Astrocyte (in vitro differentiated cells and primary cell): ENCODE data around the gene TMEM198. TPM values are rescaled to one million over a fixed set of nuclear protein-coding genes. Genes with fewer than 3 reads are reported as not detected.

Source experiments
- DNase-seq: peaks from one replicate; pipeline ENCODE4 v3.0.0-alpha.2; 2010; ENCODE audit warnings: low read depth
- FAIRE-seq: peaks from 2 replicates; lab custom pipeline; 2011; peaks lifted over from hg19 to GRCh38; lab: Jason Lieb, UNC
- H2AFZ ChIP-seq: 2 replicates; pipeline ENCODE4 v1.6.0; 2012; ENCODE audit warnings: low read depth, low read length, inconsistent platforms
- H3K27ac ChIP-seq: 2 replicates; pipeline ENCODE4 v1.5.1; 2011; ENCODE audit warnings: low read depth, low read length, inconsistent platforms
- H3K27me3 ChIP-seq: 2 replicates; pipeline ENCODE4 v1.6.0; 2011; ENCODE audit warnings: low read length, inconsistent platforms; ENCODE audit not compliant: insufficient read depth
- H3K36me3 ChIP-seq: 2 replicates; pipeline ENCODE4 v1.5.1; 2011; ENCODE audit warnings: low read length, inconsistent platforms; ENCODE audit not compliant: insufficient read depth
- H3K4me1 ChIP-seq: 2 replicates; pipeline ENCODE4 v1.5.1; 2011; ENCODE audit warnings: low read length, inconsistent platforms; ENCODE audit not compliant: insufficient read depth
- H3K4me2 ChIP-seq: 2 replicates; pipeline ENCODE4 v1.6.0; 2012; ENCODE audit warnings: low read length, inconsistent platforms
- H3K4me3 ChIP-seq: 2 replicates; pipeline ENCODE4 v1.5.1; 2011; ENCODE audit warnings: low read depth, mild to moderate bottlenecking, low read length, inconsistent platforms; ENCODE audit not compliant: insufficient read depth
- H3K79me2 ChIP-seq: 2 replicates; pipeline ENCODE4 v1.6.0; 2012; ENCODE audit warnings: mild to moderate bottlenecking, low read length, inconsistent platforms; ENCODE audit not compliant: insufficient read depth
- H3K9ac ChIP-seq: 2 replicates; pipeline ENCODE4 v1.6.0; 2012; ENCODE audit warnings: mild to moderate bottlenecking, low read length, inconsistent platforms
- H3K9me3 ChIP-seq: 2 replicates; pipeline ENCODE4 v1.5.1; 2012; ENCODE audit warnings: low read depth, mild to moderate bottlenecking, low read length, inconsistent platforms; ENCODE audit not compliant: insufficient read depth
- H4K20me1 ChIP-seq: 2 replicates; pipeline ENCODE4 v1.6.0; 2012; ENCODE audit warnings: low read length, inconsistent platforms; ENCODE audit not compliant: insufficient read depth
- H3K27ac Mint-ChIP-seq: one replicate; pipeline ENCODE4 v1.8.0; 2021; ENCODE audit warnings: mild to moderate bottlenecking, mixed read lengths; ENCODE audit not compliant: unreplicated experiment
- H3K27me3 Mint-ChIP-seq: one replicate; pipeline ENCODE4 v1.8.0; 2021; ENCODE audit warnings: low read depth, mixed read lengths; ENCODE audit not compliant: unreplicated experiment
- H3K36me3 Mint-ChIP-seq: one replicate; pipeline ENCODE4 v1.8.0; 2021; ENCODE audit warnings: low read depth, mixed read lengths; ENCODE audit not compliant: unreplicated experiment
- H3K4me1 Mint-ChIP-seq: one replicate; pipeline ENCODE4 v1.8.0; 2021; ENCODE audit warnings: low read depth, mixed read lengths; ENCODE audit not compliant: unreplicated experiment
- H3K4me3 Mint-ChIP-seq: one replicate; pipeline ENCODE4 v1.8.0; 2021; ENCODE audit warnings: mild to moderate bottlenecking, moderate library complexity, mixed read lengths; ENCODE audit not compliant: unreplicated experiment
- H3K9me3 Mint-ChIP-seq: one replicate; pipeline ENCODE4 v1.8.0; 2021; ENCODE audit warnings: mild to moderate bottlenecking, mixed read lengths; ENCODE audit not compliant: unreplicated experiment
- EZH2 ChIP-seq: IDR thresholded peaks from 2 replicates; pipeline ENCODE4 v1.6.1; 2012; ENCODE audit warnings: mild to moderate bottlenecking, low read length, inconsistent platforms; ENCODE audit not compliant: insufficient read depth
- total RNA-seq: library from RNA; stranded (reverse); gene quantifications from 2 replicates; pipeline ENCODE4 v1.2.1, GENCODE V29; 2021
- TF ChIP-seq, protein P1 (sequence below): IDR thresholded peaks from 2 replicates; pipeline ENCODE4 v1.5.1; 2011; ENCODE audit warnings: low read depth, mild to moderate bottlenecking, inconsistent platforms, low read length, moderate library complexity; ENCODE audit not compliant: insufficient read depth

The TMEM198 gene
- total RNA-seq, 1 donor from 2014 or later = 3.8 TPM

DNA sequence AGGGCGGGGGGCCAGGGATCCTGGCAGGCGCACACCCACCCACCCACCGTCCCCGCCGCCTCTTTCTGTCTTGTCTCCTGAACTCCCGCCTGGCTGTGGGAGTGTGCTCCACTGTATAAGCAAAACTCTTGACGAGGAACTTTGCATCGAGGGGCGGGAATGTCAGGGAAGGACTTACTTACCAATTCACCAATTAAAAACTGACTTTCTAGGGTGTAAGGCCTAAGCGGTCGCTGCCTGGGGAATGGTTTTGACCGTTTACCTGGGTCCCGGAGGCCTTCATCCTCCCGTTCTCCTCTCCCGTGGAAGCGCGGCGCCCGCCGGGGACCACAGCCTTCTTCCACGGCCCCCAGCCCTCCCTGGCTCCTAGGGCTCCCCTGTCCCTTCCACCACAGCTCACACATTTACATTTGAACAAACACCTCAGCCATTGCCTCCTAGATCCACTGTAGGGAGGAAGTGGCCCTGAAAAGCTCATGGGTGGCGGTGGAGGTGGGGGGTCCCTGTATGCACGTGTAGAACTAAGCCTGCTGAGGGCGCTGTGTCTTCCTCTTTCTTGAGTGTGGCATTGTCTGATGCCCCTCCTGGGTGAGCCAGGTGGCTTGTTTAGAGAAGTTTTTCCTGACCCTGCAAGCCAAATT is 20.7 kb upstream of the TMEM198 start:
- H3K4me1 ChIP-seq = peaks cover 30% of the 10 kb centered on the region
- H3K9me3 ChIP-seq = no peaks in the 10 kb centered on the region
- H3K36me3 Mint-ChIP-seq = no peaks in the 10 kb centered on the region
- peak overlapping the region; percentile 54 for H2AFZ ChIP-seq
- DNase-seq = no peak
- H3K4me3 ChIP-seq = no peak overlapping the region
- H3K4me3 Mint-ChIP-seq = peak overlapping the region; percentile 50
- peaks cover 11% of the 10 kb centered on the region for H3K27me3 ChIP-seq
- no peak overlapping the region for H3K27ac Mint-ChIP-seq
- H3K4me2 ChIP-seq = peak overlapping the region; percentile 64
- H4K20me1 ChIP-seq = no peaks in the 10 kb centered on the region
- no peaks in the 10 kb centered on the region for H3K9me3 Mint-ChIP-seq
- no peaks in the 10 kb centered on the region for H3K79me2 ChIP-seq
- peaks cover 34% of the 10 kb centered on the region for H3K27me3 Mint-ChIP-seq
- H3K27ac ChIP-seq = no peak overlapping the region
- peak overlapping the region; percentile 41 for H3K9ac ChIP-seq
- no peaks in the 10 kb centered on the region for H3K36me3 ChIP-seq
- H3K4me1 Mint-ChIP-seq = peaks cover 29% of the 10 kb centered on the region
- no peak for FAIRE-seq
- TF ChIP-seq EZH2 = no peak
- TF ChIP-seq, protein P1, sequence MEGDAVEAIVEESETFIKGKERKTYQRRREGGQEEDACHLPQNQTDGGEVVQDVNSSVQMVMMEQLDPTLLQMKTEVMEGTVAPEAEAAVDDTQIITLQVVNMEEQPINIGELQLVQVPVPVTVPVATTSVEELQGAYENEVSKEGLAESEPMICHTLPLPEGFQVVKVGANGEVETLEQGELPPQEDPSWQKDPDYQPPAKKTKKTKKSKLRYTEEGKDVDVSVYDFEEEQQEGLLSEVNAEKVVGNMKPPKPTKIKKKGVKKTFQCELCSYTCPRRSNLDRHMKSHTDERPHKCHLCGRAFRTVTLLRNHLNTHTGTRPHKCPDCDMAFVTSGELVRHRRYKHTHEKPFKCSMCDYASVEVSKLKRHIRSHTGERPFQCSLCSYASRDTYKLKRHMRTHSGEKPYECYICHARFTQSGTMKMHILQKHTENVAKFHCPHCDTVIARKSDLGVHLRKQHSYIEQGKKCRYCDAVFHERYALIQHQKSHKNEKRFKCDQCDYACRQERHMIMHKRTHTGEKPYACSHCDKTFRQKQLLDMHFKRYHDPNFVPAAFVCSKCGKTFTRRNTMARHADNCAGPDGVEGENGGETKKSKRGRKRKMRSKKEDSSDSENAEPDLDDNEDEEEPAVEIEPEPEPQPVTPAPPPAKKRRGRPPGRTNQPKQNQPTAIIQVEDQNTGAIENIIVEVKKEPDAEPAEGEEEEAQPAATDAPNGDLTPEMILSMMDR = no peak

DNA sequence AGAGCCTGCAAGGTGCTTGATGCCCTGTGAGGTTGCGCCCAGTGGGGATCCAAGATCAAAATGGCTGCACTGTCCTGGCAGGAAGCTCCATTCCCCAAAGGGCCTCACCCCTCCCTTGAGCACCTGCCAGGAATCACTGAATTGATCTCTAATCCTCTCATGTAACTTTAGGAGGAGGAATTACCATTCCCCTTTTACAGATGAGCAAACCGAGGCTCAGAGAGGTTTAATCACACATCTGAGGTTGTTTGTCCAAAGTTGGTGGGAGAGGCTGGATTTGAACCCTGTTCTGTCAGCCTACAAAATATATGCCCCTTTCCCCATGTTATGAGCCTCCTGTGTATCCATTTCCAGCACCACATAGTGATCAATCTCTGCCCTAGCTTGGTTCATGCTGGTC is 19.0 kb upstream of the TMEM198 start:
- no peak overlapping the region for H3K27ac ChIP-seq
- no peak for TF ChIP-seq EZH2
- TF ChIP-seq, protein P1 = no peak
- no peak overlapping the region for H3K27ac Mint-ChIP-seq
- H3K4me1 Mint-ChIP-seq = peaks cover 26% of the 10 kb centered on the region
- no peak overlapping the region for H2AFZ ChIP-seq
- no peaks in the 10 kb centered on the region for H3K9me3 Mint-ChIP-seq
- no peak overlapping the region for H3K4me3 Mint-ChIP-seq
- peaks cover 32% of the 10 kb centered on the region for H3K4me1 ChIP-seq
- H3K27me3 Mint-ChIP-seq = peaks cover 45% of the 10 kb centered on the region
- no peak overlapping the region for H3K9ac ChIP-seq
- H3K36me3 ChIP-seq = no peaks in the 10 kb centered on the region
- DNase-seq (no peak), FAIRE-seq (no peak)
- H3K4me3 ChIP-seq = no peak overlapping the region
- no peaks in the 10 kb centered on the region for H3K9me3 ChIP-seq
- H3K27me3 ChIP-seq = peaks cover 17% of the 10 kb centered on the region
- no peaks in the 10 kb centered on the region for H3K79me2 ChIP-seq
- H4K20me1 ChIP-seq = no peaks in the 10 kb centered on the region
- H3K36me3 Mint-ChIP-seq = no peaks in the 10 kb centered on the region
- H3K4me2 ChIP-seq = no peak overlapping the region

DNA sequence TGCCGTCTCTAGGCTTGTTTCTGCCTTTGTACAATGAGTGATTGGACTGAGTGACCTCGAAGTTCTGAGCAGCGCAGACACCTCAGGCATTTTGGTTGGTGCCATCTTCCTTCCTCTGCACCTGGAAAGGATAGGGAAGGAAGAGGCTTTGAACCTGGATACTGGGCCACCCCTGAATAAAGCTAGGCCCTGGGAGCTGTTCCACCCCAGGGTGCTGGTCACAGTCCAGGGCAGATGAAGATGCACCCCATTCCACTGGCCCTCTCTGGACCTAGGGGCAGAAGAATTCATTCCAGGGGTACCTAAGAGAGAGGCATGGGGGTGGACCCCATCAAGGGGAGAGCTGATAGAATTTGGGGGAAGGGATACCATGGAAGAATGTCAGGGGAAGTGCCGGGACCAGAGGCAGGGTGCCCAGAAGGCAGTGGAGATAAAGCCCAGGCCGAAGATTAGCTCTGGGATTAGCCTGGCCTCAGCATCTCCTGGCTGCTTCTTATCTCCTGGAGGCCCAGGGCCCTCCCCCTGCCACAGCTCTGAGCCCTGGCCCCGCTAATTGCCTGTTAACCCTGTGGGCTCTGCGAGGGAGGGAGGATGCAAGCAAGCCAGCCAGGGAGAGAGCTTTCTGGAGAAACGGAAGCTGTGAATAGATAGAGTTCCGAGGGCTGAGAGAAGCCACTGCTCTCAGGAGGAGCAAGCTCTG is 18.1 kb upstream of the TMEM198 start:
- Mint-ChIP-seq H3K4me1 (peaks cover 22% of the 10 kb centered on the region), H3K27ac (no peak overlapping the region), H3K27me3 (peaks cover 54% of the 10 kb centered on the region), H3K4me3 (peak overlapping the region; percentile 67), H3K36me3 (no peaks in the 10 kb centered on the region), H3K9me3 (no peaks in the 10 kb centered on the region)
- Histone ChIP-seq H3K9ac (no peak overlapping the region), H3K9me3 (no peaks in the 10 kb centered on the region), H3K79me2 (no peaks in the 10 kb centered on the region), H4K20me1 (no peaks in the 10 kb centered on the region), H3K4me1 (peaks cover 30% of the 10 kb centered on the region), H3K36me3 (no peaks in the 10 kb centered on the region), H3K4me2 (no peak overlapping the region), H3K4me3 (no peak overlapping the region), H3K27me3 (peaks cover 17% of the 10 kb centered on the region), H2AFZ (no peak overlapping the region), H3K27ac (no peak overlapping the region)
- no peak for DNase-seq
- no peak for TF ChIP-seq EZH2
- TF ChIP-seq, protein P1 = no peak
- FAIRE-seq = no peak
